GM23338 (cell line): Measurements from ENCODE around the gene MED27. TPM values are rescaled to one million over a fixed set of nuclear protein-coding genes. Genes with fewer than 3 reads are reported as not detected.
"Not testable (repeated sequence)": the region's sequence is repeated elsewhere in the genome, so short reads cannot be mapped to it uniquely, and the experiment has no call there.

Experiments
- ATAC-seq: fragments of 200-7000 bp; cut with Tn5 transposase; 3 replicates; pipeline ENCODE4 v1.9.1; 2020
- DNase-seq: peaks from one replicate; pipeline ENCODE4 v3.0.0-alpha.2; 2015; ENCODE audit warnings: low spot score
- H2AFZ ChIP-seq: fragments of 200-600 bp; sonication (generic); 2 replicates; pipeline ENCODE4 v1.8.0; 2016; ENCODE audit warnings: antibody characterized with exemption, mild to moderate bottlenecking, moderate library complexity
- H3F3A ChIP-seq: fragments of 200-600 bp; sonication (generic); replicated peaks from 2 replicates; pipeline ENCODE4 v1.8.0; 2017; ENCODE audit warnings: antibody characterized with exemption, mixed run types, low read depth
- H3K27ac ChIP-seq: fragments of 200-600 bp; sonication (generic); 2 replicates; pipeline ENCODE4 v1.6.1; 2016; ENCODE audit warnings: low read depth
- H3K27me3 ChIP-seq: fragments of 200-600 bp; sonication (generic); 2 replicates; pipeline ENCODE4 v1.8.0; 2016; ENCODE audit warnings: mild to moderate bottlenecking, mixed run types, moderate library complexity; ENCODE audit not compliant: insufficient read depth
- H3K36me3 ChIP-seq: fragments of 200-600 bp; sonication (generic); 2 replicates; pipeline ENCODE4 v1.8.0; 2016; ENCODE audit warnings: mild to moderate bottlenecking; ENCODE audit not compliant: insufficient read depth
- H3K4me1 ChIP-seq: fragments of 200-600 bp; sonication (generic); 2 replicates; pipeline ENCODE4 v1.8.0; 2016; ENCODE audit warnings: mild to moderate bottlenecking, moderate library complexity; ENCODE audit not compliant: insufficient read depth
- H3K4me2 ChIP-seq: fragments of 200-600 bp; sonication (generic); 2 replicates; pipeline ENCODE4 v1.7.1; 2017; ENCODE audit warnings: mixed run types
- H3K4me3 ChIP-seq: fragments of 200-600 bp; sonication (generic); 2 replicates; pipeline ENCODE4 v1.6.1; 2016; ENCODE audit warnings: mixed run types
- H3K79me2 ChIP-seq: fragments of 200-600 bp; sonication (generic); replicated peaks from 2 replicates; pipeline ENCODE4 v1.8.0; 2017; ENCODE audit warnings: mild to moderate bottlenecking; ENCODE audit not compliant: insufficient read depth
- H3K9me2 ChIP-seq: fragments of 200-600 bp; sonication (generic); 2 replicates; pipeline ENCODE4 v1.8.0; 2017; ENCODE audit not compliant: insufficient read depth
- H4K20me1 ChIP-seq: fragments of 200-600 bp; sonication (generic); replicated peaks from 2 replicates; pipeline ENCODE4 v1.8.0; 2017; ENCODE audit warnings: mild to moderate bottlenecking; ENCODE audit not compliant: insufficient read depth
- H3K27ac Mint-ChIP-seq: 2 replicates; pipeline ENCODE4 v1.8.0; 2020; ENCODE audit warnings: inconsistent platforms, mild to moderate bottlenecking, moderate library complexity, mixed read lengths
- H3K27me3 Mint-ChIP-seq: 3 replicates; pipeline ENCODE4 v1.8.0; 2022; ENCODE audit warnings: low read depth, mild to moderate bottlenecking, moderate library complexity, mixed read lengths, inconsistent platforms; ENCODE audit not compliant: insufficient read depth, poor library complexity
- H3K36me3 Mint-ChIP-seq: 3 replicates; pipeline ENCODE4 v1.8.0; 2021; ENCODE audit warnings: low read depth, mild to moderate bottlenecking, inconsistent platforms, moderate library complexity, mixed read lengths
- H3K4me1 Mint-ChIP-seq: 3 replicates; pipeline ENCODE4 v1.8.0; 2020; ENCODE audit warnings: mild to moderate bottlenecking, inconsistent platforms, mixed read lengths
- H3K4me3 Mint-ChIP-seq: 3 replicates; pipeline ENCODE4 v1.8.0; 2021; ENCODE audit warnings: moderate library complexity, mild to moderate bottlenecking, inconsistent platforms, mixed read lengths
- H3K9me3 Mint-ChIP-seq: 3 replicates; pipeline ENCODE4 v1.8.0; 2020; ENCODE audit warnings: moderate library complexity, mild to moderate bottlenecking, inconsistent platforms, mixed read lengths
- ZNF331 ChIP-seq: fragments of 250-450 bp; sonication (Bioruptor Pico); IDR thresholded peaks from 2 replicates; pipeline ENCODE4 v1.5.0; 2020; ENCODE audit warnings: low read depth, mild to moderate bottlenecking, moderate library complexity
- ZNF462 ChIP-seq: fragments of 250-450 bp; sonication (Bioruptor Pico); IDR thresholded peaks from 2 replicates; pipeline ENCODE4 v1.5.0; 2020; ENCODE audit warnings: mild to moderate bottlenecking, moderate library complexity
- polyA plus RNA-seq: library from polyadenylated mRNA; unstranded; fragments of >200 nt; fragmentation: Nextera tagmentation; extraction: Ambion mirVana; gene quantifications from 2 replicates; pipeline ENCODE4 v1.2.1, GENCODE V29; 2016
- total RNA-seq: library from RNA; depleted of rRNA; stranded (reverse); fragments of >200 nt; shearing (Covaris generic); gene quantifications from 2 replicates; pipeline ENCODE4 v1.2.3, GENCODE V29; 2014
- TF ChIP-seq, protein P1 (sequence below): IDR thresholded peaks from one replicate; pipeline ENCODE4 v1.6.1; 2018; ENCODE audit warnings: antibody characterized with exemption; ENCODE audit not compliant: unreplicated experiment
- TF ChIP-seq, protein P2 (sequence below), 2 experiments: fragments of 200-600 bp in 1 of 2; sonication (generic) in 1 of 2; conservative IDR thresholded peaks; 2 replicates each; pipeline versions ENCODE4 v1.5.1 to v1.6.1; 2016 to 2017; ENCODE audit warnings: antibody characterized with exemption in 2 of 2, low read depth in 2 of 2, mild to moderate bottlenecking in 2 of 2, moderate library complexity in 1 of 2
- TF ChIP-seq, protein P3 (sequence below): IDR thresholded peaks from 2 replicates; pipeline ENCODE4 v1.6.1; 2016; ENCODE audit warnings: antibody characterized with exemption

Gene MED27
- total and polyA plus RNA-seq, 2 experiments from 2014 or later: 30.6 to 35.0 TPM

- TF ChIP-seq ZNF462 (CRISPR knock-in tag): no peak
- TF ChIP-seq, protein P1, sequence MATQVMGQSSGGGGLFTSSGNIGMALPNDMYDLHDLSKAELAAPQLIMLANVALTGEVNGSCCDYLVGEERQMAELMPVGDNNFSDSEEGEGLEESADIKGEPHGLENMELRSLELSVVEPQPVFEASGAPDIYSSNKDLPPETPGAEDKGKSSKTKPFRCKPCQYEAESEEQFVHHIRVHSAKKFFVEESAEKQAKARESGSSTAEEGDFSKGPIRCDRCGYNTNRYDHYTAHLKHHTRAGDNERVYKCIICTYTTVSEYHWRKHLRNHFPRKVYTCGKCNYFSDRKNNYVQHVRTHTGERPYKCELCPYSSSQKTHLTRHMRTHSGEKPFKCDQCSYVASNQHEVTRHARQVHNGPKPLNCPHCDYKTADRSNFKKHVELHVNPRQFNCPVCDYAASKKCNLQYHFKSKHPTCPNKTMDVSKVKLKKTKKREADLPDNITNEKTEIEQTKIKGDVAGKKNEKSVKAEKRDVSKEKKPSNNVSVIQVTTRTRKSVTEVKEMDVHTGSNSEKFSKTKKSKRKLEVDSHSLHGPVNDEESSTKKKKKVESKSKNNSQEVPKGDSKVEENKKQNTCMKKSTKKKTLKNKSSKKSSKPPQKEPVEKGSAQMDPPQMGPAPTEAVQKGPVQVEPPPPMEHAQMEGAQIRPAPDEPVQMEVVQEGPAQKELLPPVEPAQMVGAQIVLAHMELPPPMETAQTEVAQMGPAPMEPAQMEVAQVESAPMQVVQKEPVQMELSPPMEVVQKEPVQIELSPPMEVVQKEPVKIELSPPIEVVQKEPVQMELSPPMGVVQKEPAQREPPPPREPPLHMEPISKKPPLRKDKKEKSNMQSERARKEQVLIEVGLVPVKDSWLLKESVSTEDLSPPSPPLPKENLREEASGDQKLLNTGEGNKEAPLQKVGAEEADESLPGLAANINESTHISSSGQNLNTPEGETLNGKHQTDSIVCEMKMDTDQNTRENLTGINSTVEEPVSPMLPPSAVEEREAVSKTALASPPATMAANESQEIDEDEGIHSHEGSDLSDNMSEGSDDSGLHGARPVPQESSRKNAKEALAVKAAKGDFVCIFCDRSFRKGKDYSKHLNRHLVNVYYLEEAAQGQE: no peak
- TF ChIP-seq, protein P2, sequence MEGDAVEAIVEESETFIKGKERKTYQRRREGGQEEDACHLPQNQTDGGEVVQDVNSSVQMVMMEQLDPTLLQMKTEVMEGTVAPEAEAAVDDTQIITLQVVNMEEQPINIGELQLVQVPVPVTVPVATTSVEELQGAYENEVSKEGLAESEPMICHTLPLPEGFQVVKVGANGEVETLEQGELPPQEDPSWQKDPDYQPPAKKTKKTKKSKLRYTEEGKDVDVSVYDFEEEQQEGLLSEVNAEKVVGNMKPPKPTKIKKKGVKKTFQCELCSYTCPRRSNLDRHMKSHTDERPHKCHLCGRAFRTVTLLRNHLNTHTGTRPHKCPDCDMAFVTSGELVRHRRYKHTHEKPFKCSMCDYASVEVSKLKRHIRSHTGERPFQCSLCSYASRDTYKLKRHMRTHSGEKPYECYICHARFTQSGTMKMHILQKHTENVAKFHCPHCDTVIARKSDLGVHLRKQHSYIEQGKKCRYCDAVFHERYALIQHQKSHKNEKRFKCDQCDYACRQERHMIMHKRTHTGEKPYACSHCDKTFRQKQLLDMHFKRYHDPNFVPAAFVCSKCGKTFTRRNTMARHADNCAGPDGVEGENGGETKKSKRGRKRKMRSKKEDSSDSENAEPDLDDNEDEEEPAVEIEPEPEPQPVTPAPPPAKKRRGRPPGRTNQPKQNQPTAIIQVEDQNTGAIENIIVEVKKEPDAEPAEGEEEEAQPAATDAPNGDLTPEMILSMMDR (conservative IDR thresholded peaks at IDR 0.05; ENCODE audit: low read depth in 2 of 2): no peak
- TF ChIP-seq, protein P3, sequence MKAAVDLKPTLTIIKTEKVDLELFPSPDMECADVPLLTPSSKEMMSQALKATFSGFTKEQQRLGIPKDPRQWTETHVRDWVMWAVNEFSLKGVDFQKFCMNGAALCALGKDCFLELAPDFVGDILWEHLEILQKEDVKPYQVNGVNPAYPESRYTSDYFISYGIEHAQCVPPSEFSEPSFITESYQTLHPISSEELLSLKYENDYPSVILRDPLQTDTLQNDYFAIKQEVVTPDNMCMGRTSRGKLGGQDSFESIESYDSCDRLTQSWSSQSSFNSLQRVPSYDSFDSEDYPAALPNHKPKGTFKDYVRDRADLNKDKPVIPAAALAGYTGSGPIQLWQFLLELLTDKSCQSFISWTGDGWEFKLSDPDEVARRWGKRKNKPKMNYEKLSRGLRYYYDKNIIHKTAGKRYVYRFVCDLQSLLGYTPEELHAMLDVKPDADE: no peak
- TF ChIP-seq ZNF331: no peak
These were observed 156.5 kb downstream of the MED27 start (continued) for GRCh38 chr9:131923132-131923671.

DNA sequence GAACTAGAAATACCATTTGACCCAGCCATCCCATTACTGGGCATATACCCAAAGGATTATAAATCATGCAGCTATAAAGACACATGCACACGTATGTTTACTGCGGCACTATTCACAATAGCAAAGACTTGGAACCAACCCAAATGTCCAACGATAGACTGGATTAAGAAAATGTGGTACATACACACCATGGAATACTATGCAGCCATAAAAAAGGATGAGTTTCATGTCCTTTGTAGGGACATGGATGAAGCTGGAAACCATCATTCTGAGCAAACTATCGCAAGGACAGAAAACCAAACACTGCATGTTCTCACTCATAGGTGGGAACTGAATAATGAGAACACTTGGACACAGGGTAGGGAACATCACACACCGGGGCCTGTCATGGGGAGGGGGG, 158.0 kb downstream of the MED27 start:
- not testable (repeated sequence) for H3K4me3 Mint-ChIP-seq, H3K9me3 Mint-ChIP-seq, H3K4me2 ChIP-seq, H4K20me1 ChIP-seq, H3K27ac ChIP-seq, H3K36me3 ChIP-seq, H3F3A ChIP-seq, DNase-seq, ATAC-seq, H3K27ac Mint-ChIP-seq, H3K4me3 ChIP-seq, H3K27me3 ChIP-seq, H2AFZ ChIP-seq, H3K79me2 ChIP-seq, H3K27me3 Mint-ChIP-seq, H3K36me3 Mint-ChIP-seq, H3K9me2 ChIP-seq, H3K4me1 ChIP-seq
- peaks cover 19% of the 10 kb centered on the region for H3K4me1 Mint-ChIP-seq
